HG03520 (cell line): ENCODE data around the gene PLCL1.

Experiments used
- ATAC-seq: cut with Tn5 transposase; IDR thresholded peaks from one replicate; pipeline ENCODE4 v1.9.1; 2021; ENCODE audit warnings: mild to moderate bottlenecking, moderate library complexity; ENCODE audit not compliant: unreplicated experiment

The PLCL1 gene

DNA sequence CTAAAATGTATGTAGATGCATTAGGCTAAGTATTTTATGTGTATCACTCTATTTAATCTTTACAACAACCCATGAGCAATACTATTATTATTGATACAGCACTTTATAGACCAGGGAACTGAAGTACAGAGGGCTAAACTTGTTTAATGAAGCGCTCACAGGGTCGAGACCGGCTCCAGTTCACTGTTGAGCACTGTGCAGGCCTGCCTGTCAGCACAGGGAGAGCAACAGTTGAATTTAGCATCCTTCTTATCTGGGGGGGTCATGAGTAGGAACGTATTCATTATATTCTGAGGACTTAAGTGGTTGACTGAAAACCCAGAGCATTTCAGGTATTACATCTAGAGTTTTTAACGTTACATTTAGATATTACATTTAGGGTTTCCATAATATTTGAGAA, 120.1 kb downstream of the PLCL1 start:
- ATAC-seq, result no peak

- no peak for ATAC-seq
Measured at GRCh38 chr2:197925204-197925603, 120.8 kb downstream of the PLCL1 start.

- no peak for ATAC-seq
Measured at GRCh38 chr2:197925976-197926375, 121.6 kb downstream of the PLCL1 start.

DNA sequence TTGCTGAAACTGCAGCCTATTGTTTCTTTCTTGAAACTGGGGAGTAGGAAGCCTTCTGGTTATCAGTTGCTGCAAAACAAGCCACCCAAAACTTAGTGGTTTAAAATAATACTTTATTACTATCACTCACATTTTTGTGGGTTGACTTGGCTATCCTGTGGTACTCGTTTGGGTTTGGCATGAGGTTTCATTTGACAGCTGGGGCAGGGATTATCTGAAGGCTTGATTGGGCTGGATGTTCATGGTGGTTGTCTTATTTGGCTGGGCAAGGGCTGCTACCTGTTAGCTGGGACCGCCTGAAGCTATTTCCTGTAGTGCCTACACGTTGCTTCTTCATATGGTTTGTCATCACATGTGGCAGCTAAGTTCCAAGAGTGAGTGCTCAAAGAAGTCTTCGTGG, 122.3 kb downstream of the PLCL1 start:
- ATAC-seq, result no peak

DNA sequence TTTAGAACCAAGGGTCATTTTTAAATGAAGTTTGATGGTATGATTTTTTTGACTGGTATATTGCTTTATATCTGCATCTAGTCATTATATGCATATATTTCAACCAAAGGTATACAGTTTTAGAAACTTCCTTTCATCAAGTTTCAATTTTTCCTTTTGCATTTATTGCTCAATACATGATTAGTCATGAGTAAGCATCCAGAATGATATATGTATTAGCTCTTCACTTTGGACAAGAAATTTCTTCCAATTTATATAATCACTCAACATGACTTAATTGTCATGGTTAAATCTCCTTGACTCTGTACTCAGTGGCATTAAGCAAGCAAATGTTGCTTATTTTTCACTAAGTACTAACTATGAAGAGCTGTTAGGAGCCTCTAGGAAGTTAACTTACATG, 123.6 kb downstream of the PLCL1 start:
- no peak for ATAC-seq

- ATAC-seq, result no peak
Measured at GRCh38 chr2:197929008-197929885, 124.9 kb downstream of the PLCL1 start.

- no peak for ATAC-seq
Measured at GRCh38 chr2:197929886-197930227, 125.5 kb downstream of the PLCL1 start.

- no peak for ATAC-seq
Measured at GRCh38 chr2:197930570-197931278, 126.3 kb downstream of the PLCL1 start.

GRCh38 chr2:197931661-197932312, 127.4 kb downstream of the PLCL1 start:
- ATAC-seq, result peak; percentile 67

DNA sequence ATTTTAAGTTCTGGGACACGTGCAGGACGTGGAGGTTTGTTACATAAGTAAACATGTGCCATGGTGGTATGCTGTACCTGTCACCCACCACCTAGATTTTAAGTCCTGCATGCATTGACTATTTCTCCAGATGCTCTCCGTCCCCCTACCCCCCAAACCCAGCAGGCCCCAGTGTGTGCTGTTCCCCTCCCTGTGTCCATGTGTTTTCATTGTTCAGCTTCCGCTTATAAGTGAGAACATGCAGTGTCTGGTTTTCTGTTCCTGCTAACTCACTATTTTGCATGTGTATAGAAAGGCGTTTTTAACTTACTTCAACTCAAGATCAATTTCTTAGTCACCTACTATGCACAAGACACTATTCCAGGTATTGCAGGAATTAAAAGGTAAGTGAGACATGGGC, 128.0 kb downstream of the PLCL1 start:
- no peak for ATAC-seq

DNA sequence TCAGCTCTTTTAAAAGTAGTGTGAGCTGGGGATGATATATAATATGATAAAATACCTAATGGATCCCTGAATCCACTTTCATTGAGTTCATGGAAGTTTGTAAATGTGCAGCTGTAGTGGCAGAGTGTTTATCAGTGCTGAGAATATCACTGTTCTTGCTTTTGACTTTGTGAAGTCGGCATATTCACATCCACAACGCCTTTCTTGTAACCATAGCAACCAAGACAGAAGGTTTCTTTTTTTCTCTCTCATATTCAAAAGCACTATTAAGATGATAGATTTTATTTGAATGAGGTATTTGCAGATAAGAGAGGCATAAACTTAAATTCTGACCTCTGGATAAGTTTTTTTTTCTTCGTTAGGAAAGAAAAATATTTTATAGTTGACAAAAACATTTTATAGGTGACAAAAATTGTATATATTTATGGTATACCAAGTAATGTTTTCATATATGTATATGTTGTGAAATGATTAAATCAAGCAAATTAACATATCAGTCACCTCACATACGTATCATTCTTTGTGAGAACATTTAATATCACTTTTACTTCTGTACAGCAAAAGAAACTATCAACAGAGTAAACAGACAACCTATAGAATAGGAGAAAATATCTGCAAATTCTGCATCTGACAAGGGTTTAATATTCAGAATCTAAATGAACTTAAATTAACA, 130.0 kb downstream of the PLCL1 start:
- ATAC-seq, result no peak

DNA sequence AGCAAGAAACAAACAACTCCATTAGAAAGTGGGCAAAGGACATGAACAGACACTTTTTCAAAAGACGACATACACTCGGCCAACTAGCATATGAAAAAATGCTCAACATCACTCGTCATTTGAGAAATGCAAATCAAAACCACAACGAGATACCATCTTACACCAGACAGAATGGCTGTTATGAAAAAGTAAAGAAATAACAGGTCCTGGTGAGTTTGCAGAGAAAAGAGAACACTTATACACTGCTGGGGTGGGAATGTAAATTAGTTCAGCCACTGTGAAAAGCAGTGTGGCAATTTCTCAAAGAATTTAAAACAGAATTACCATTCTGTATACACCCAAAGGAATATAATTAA, 130.5 kb downstream of the PLCL1 start:
- ATAC-seq, result no peak

DNA sequence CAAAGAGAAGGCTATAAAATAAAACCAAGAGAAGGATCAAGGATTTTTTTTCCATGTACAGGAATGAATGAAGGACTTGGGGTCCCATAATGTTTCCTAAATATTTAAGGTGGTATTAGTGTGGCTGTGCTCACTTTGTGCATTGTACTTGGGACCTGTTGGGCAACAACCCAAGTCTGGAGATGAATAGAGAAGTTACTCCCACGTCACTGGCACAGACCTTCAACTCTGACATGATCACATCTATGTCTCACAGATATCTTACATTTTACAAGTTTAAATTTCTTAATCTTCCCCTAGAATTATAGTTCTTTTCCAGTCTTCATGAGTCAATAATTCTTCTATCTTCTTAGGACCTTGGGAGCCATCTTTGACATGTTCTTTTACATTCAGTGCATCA, 133.4 kb downstream of the PLCL1 start:
- no peak for ATAC-seq

DNA sequence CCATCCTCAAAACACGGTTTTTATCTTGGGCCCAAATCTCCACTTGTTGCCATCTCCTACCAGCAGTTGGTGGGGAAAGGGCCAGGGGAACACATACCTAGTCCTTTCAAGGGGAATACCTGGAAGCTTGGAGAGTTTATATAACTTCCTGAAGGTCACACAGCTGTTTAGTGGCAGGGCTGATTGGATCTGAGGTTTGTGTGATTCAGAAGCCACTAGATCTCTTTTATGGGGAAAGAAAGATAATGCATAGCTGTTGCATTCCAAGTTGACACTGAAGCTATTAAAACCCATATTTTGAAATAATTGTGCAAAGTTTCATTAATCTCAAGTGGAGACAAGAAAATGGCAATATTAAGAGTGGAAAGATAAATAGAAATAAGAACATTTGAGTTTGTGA, 134.2 kb downstream of the PLCL1 start:
- no peak for ATAC-seq

DNA sequence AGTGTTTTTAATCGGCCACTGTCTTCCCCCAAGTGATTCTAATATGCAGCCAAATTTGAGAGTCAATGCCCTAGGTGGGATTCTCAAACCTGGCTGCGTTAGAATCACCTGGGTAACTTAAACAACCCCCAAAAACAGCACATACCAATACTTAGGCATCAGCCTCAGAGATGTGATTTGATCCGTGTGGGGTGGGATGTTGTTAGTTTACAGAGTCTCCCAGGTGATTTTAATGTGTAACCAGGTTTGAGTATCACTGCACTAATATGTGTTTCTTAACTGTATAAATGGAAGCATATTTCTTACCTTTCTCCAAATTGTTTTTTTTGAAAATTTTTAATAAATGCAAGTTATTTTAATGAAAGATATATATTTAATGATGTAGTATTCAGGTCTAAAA, 135.4 kb downstream of the PLCL1 start:
- ATAC-seq, result no peak

GRCh38 chr2:197940382-197940781, 136.0 kb downstream of the PLCL1 start:
- no peak for ATAC-seq

- no peak for ATAC-seq
Measured at GRCh38 chr2:197941715-197942114, 137.3 kb downstream of the PLCL1 start.

DNA sequence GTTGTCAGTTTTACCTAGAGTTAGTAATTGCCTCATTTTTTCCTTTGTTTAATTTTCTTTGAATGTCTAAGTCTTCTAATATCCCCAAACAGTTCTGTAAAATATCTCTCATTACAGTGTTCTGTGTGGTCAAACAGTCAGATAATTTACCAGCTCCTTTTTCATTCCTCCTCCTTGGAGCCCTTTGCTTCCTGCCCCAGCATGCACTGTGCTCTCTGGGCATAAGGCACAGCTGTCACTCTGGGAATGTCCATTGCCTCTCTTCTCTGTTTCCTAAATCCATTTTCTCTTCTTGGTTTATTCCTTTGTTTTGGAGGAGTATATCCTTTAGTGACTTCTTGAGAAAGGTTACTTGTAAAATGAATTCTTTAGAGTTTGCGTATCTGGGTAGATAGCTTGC, 139.3 kb downstream of the PLCL1 start:
- no peak for ATAC-seq

DNA sequence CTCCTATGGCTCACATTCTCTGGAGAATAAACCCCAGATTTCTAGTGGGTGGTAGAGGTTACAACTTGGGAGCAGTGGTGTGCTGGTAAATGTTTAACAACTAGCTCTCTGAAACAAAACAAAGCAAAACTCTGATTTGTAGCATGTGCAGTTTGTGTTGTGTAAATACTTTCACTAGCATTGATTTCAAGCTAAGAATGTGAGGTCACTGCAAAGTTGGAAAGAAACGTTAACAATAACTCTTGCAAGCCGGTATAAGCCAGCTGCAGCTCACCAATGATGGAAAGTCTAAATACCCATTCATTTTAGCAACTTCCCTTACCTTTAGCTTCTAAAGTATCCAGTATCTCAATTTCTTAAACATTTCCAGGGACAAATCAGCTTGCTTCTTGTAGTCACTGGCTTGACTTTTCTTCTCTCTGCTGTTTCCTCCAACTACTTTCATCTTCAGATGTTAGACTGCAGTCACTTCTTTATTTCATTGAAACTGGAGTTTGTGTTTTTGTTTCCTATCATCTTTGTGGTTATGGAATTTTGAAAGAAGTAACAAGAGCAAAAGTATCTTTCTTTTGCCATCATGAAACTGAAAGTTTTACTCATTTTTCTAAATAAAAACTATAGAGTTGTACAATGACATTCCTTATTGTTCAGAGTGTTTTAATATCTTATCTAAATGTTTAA, 140.2 kb downstream of the PLCL1 start:
- no peak for ATAC-seq

GRCh38 chr2:197946562-197946961, 142.2 kb downstream of the PLCL1 start:
- no peak for ATAC-seq

DNA sequence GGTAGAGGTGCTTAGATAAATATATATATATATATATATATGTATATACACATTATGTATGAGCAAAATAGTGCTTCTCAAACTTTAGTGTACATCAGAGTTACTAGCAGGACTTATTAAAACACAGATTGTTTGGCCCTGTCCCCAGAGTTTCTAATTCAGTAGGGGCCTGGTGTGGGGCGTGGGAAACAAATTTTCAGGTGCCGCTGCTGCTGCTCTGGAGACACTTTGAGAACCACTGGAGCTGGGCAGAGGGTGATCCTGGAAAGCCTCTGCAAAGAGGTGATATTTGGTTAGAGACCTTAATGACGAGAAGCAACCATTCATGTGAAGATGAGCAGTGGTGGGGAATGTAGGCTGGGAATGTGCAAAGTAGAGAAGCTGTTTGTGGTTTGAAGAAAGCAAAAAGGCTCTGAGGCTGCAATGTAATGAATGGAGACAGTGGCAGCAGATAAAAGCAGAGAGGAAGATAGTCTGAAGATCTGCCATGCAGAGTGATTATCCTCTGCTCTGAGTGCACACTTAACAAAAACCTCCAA, 142.9 kb downstream of the PLCL1 start:
- no peak for ATAC-seq
